A549 (cell line): ENCODE results near the gene TSPAN33. TPM values are rescaled to one million over a fixed set of nuclear protein-coding genes. Genes with fewer than 3 reads are reported as not detected.
A peak's percentile ranks its signal among the peaks of the same experiment; 100 is the strongest.

Experiments
- ATAC-seq, 2 experiments: fragments of 200-7000 bp in 1 of 2; fragments of >200 bp in 1 of 2; cut with Nextera tagmentation in 1 of 2; cut with Tn5 transposase in 1 of 2; 3 replicates each; pipeline versions ENCODE4 v1.8.0 to v1.9.1; 2018 to 2020; ENCODE audit warnings: mild to moderate bottlenecking in 1 of 2, moderate library complexity in 1 of 2
- CTCF ChIA-PET: fragments of 300-600 bp; sonication (Branson Sonifier 250); formaldehyde crosslinking; extraction: SDS; loops from one replicate; lab custom pipeline; 2021; ENCODE audit warnings: antibody characterized with exemption, inconsistent platforms; lab: Yijun Ruan, JAX
- POLR2A ChIA-PET: fragments of 350-600 bp; formaldehyde crosslinking; extraction: SDS; loops from one replicate; lab custom pipeline; 2021; ENCODE audit warnings: antibody characterized with exemption, inconsistent platforms; lab: Yijun Ruan, JAX
- DNase-seq, 2 experiments: peaks; one replicate each; pipeline versions ENCODE4 v3.0.0 to v3.0.0-alpha.2; 2011 to 2016; ENCODE audit warnings: low read depth in 1 of 2, low spot score in 1 of 2
- FAIRE-seq: peaks from 2 replicates; lab custom pipeline; 2011; peaks lifted over from hg19 to GRCh38; lab: Jason Lieb, UNC
- H3K27ac ChIP-seq, 2 experiments: fragments of >200 bp; sonication (Bioruptor Twin); formaldehyde crosslinking; 3 replicates each; pipeline ENCODE4 v1.5.1; 2016 to 2017
- H3K4me1 ChIP-seq: fragments of >200 bp; sonication (Bioruptor Twin); formaldehyde crosslinking; 3 replicates; pipeline ENCODE4 v1.6.1; 2016
- H3K4me2 ChIP-seq: fragments of >200 bp; sonication (Bioruptor Twin); formaldehyde crosslinking; 3 replicates; pipeline ENCODE4 v1.6.1; 2016
- H3K4me3 ChIP-seq: fragments of >200 bp; sonication (Bioruptor Twin); formaldehyde crosslinking; 3 replicates; pipeline ENCODE4 v1.5.1; 2016
- H3K9me3 ChIP-seq: fragments of >200 bp; sonication (Bioruptor Twin); formaldehyde crosslinking; 3 replicates; pipeline ENCODE4 v1.6.1; 2016
- ATOH8 ChIP-seq: fragments of 250-450 bp; sonication (Bioruptor Pico); IDR thresholded peaks from 2 replicates; pipeline ENCODE4 v1.5.0; 2020; ENCODE audit warnings: low read depth, mild to moderate bottlenecking, moderate library complexity
- CBX8 ChIP-seq: fragments of 200-600 bp; sonication (generic); IDR thresholded peaks from 2 replicates; pipeline ENCODE4 v1.6.1; 2016
- EHF ChIP-seq: fragments of 250-450 bp; sonication (Bioruptor Pico); IDR thresholded peaks from 2 replicates; pipeline ENCODE4 v1.5.0; 2020; ENCODE audit warnings: mild to moderate bottlenecking
- ELK1 ChIP-seq: fragments of 150-350 bp; IDR thresholded peaks from 2 replicates; pipeline ENCODE4 v1.6.1; 2014; ENCODE audit warnings: low read depth, mild to moderate bottlenecking, low read length
- FOXS1 ChIP-seq: fragments of 250-450 bp; sonication (Bioruptor Pico); IDR thresholded peaks from 2 replicates; pipeline ENCODE4 v1.5.0; 2020; ENCODE audit warnings: mild to moderate bottlenecking, moderate library complexity
- HDAC2 ChIP-seq: fragments of 200-600 bp; sonication (generic); IDR thresholded peaks from 2 replicates; pipeline ENCODE4 v1.6.1; 2016
- HMGXB4 ChIP-seq: fragments of 250-450 bp; sonication (Bioruptor Pico); IDR thresholded peaks from 2 replicates; pipeline ENCODE4 v1.5.0; 2021; ENCODE audit warnings: mild to moderate bottlenecking, moderate library complexity, borderline replicate concordance
- JUNB ChIP-seq: fragments of >200 bp; sonication (Bioruptor Twin); formaldehyde crosslinking; IDR thresholded peaks from 2 replicates; pipeline ENCODE4 v1.6.1; 2016
- KDM5A ChIP-seq: fragments of 200-600 bp; sonication (generic); IDR thresholded peaks from 2 replicates; pipeline ENCODE4 v1.6.1; 2016; ENCODE audit warnings: antibody characterized with exemption, mild to moderate bottlenecking
- MAFK ChIP-seq: fragments of 450-650 bp; IDR thresholded peaks from 2 replicates; pipeline ENCODE4 v1.6.1; 2014; ENCODE audit not compliant: partially characterized antibody
- NFE2L2 ChIP-seq: fragments of 150-350 bp; conservative IDR thresholded peaks from 2 replicates; pipeline ENCODE4 v1.6.1; 2014; ENCODE audit warnings: low read length
- NPAS2 ChIP-seq: fragments of 250-450 bp; sonication (Bioruptor Pico); IDR thresholded peaks from 2 replicates; pipeline ENCODE4 v1.8.0; 2022; ENCODE audit warnings: mild to moderate bottlenecking, moderate library complexity, borderline replicate concordance
- PBX3 ChIP-seq: IDR thresholded peaks from 2 replicates; pipeline ENCODE4 v1.6.1; 2012
- RCOR1 ChIP-seq: fragments of 150-350 bp; IDR thresholded peaks from 2 replicates; pipeline ENCODE4 v1.6.1; 2014; ENCODE audit warnings: antibody characterized with exemption, low read length, low read depth
- SREBF2 ChIP-seq: fragments of 450-650 bp; IDR thresholded peaks from 2 replicates; pipeline ENCODE4 v1.6.1; 2014; ENCODE audit warnings: mild to moderate bottlenecking, moderate library complexity
- WGBS: methylation state at CpG from one replicate; pipeline ENCODE4 v1.1.6; 2017; ENCODE audit errors: missing lambda C conversion rate; 5-methylcytosine and 5-hydroxymethylcytosine counted together
- polyA plus RNA-seq, 4 experiments: library from polyadenylated mRNA; depleted of rRNA in 3 of 4; stranded (reverse); fragments of >200 nt; fragmentation: RNase III in 1 of 4; extraction: RNeasy Plus Mini Kit Qiagen cat#74134 plus additional on column Dnase treatment in 1 of 4; gene quantifications; 2 replicates in 3 of 4; 3 replicates in 1 of 4; pipeline ENCODE4 v1.2.3, GENCODE V29; 2011 to 2017

Gene TSPAN33
- polyA plus RNA-seq, 2 of the 4 experiments (the other 2 are of a cell fraction) = 5.0 to 9.1 TPM

- ATAC-seq = no peak
- no peak for DNase-seq
- Histone ChIP-seq H3K4me1 (no peaks in the 10 kb centered on the region), H3K27ac (no peak overlapping the region), H3K9me3 (peaks cover 9% of the 10 kb centered on the region; the same call in 2 of the 3 replicates), H3K4me3 (no peak overlapping the region), H3K4me2 (no peak overlapping the region)
- ChIA-PET POLR2A (no interaction called here), CTCF (interaction anchor here (0.8 to 1.5 kb wide), 4 partner anchors 30 to 96 kb away, joined by 3 to 5 read pairs (median 3); no protein-coding TSS in a partner anchor)
- TF ChIP-seq ELK1 (no peak), PBX3 (no peak)
- FAIRE-seq = no peak
- 48% methylated on average over 2 of the region's 2 CpGs for whole genome bisulfite sequencing
These were observed 22.3 kb upstream of the TSPAN33 start for GRCh38 chr7:129122078-129122750.

GRCh38 chr7:129122751-129123509 lies 21.6 kb upstream of the TSPAN33 start:
- no peak overlapping the region for H3K27ac ChIP-seq
- H3K4me1 ChIP-seq = no peaks in the 10 kb centered on the region
- CTCF ChIA-PET = interaction anchor here (0.8 to 1.5 kb wide), 3 partner anchors 31 to 95 kb away, joined by 3 read pairs; no protein-coding TSS in a partner anchor
- no peak for DNase-seq
- POLR2A ChIA-PET = no interaction called here
- no peak for ATAC-seq
- no peak overlapping the region for H3K4me2 ChIP-seq
- WGBS = 51% methylated on average over 4 of the region's 4 CpGs
- TF ChIP-seq NPAS2 (CRISPR knock-in tag) = no peak
- peak; percentile 36 for TF ChIP-seq MAFK
- peaks cover 9% of the 10 kb centered on the region; the same call in 2 of the 3 replicates for H3K9me3 ChIP-seq
- H3K4me3 ChIP-seq = no peak overlapping the region
- no peak for FAIRE-seq

- ChIA-PET POLR2A (no interaction called here), CTCF (no interaction called here)
- FAIRE-seq = no peak
These were observed 21.0 kb upstream of the TSPAN33 start for GRCh38 chr7:129123510-129123857.

More at GRCh38 chr7:129123510-129123857, 21.0 kb upstream of the TSPAN33 start:
- peaks cover 9% of the 10 kb centered on the region; the same call in 2 of the 3 replicates for H3K9me3 ChIP-seq
- TF ChIP-seq ATOH8 (CRISPR knock-in tag) = no peak
- TF ChIP-seq PBX3 = no peak
- TF ChIP-seq EHF (CRISPR knock-in tag) = no peak
- TF ChIP-seq HDAC2 = no peak
- TF ChIP-seq SREBF2 = no peak
- TF ChIP-seq FOXS1 = no peak
- no peak for TF ChIP-seq RCOR1
- TF ChIP-seq NFE2L2 = no peak
- no peak for TF ChIP-seq CBX8
- no peak for TF ChIP-seq KDM5A
- TF ChIP-seq JUNB = no peak
- no peak for TF ChIP-seq HMGXB4
- no peak for DNase-seq
- no peak for ATAC-seq
- no peak overlapping the region for H3K4me3 ChIP-seq
- no peak overlapping the region for H3K27ac ChIP-seq
- H3K4me1 ChIP-seq = no peaks in the 10 kb centered on the region
- no peak overlapping the region for H3K4me2 ChIP-seq
- 74% methylated on average over 4 of the region's 4 CpGs for WGBS
